Keratinocyte (primary cell): ENCODE data around the gene TNFAIP8L3. TPM values are rescaled to one million over a fixed set of nuclear protein-coding genes. Genes with fewer than 3 reads are reported as not detected.

Experiments used
- DNase-seq: peaks from one replicate; pipeline ENCODE4 v3.0.0-alpha.2; 2011; ENCODE audit warnings: low read depth, missing footprints, low spot score
- FAIRE-seq: peaks from 2 replicates; lab custom pipeline; 2011; peaks lifted over from hg19 to GRCh38; lab: Jason Lieb, UNC
- H2AFZ ChIP-seq: 2 replicates; pipeline ENCODE4 v1.6.0; 2012; ENCODE audit warnings: low read length, control low read depth, inconsistent platforms; ENCODE audit not compliant: control insufficient read depth
- H3K27ac ChIP-seq: 2 replicates; pipeline ENCODE4 v1.5.1; 2011; ENCODE audit warnings: low read length; ENCODE audit not compliant: control insufficient read depth, insufficient read depth
- H3K27me3 ChIP-seq: 3 replicates; pipeline ENCODE4 v1.6.0; 2011; ENCODE audit warnings: low read length; ENCODE audit not compliant: control insufficient read depth, insufficient read depth; ENCODE audit errors: extremely low read depth
- H3K36me3 ChIP-seq, 2 experiments: 2 replicates in 1 of 2; 3 replicates in 1 of 2; pipeline ENCODE4 v1.5.1; 2011; ENCODE audit warnings: low read length in 2 of 2, mild to moderate bottlenecking in 1 of 2; ENCODE audit not compliant: control insufficient read depth in 2 of 2, insufficient read depth in 2 of 2; ENCODE audit errors: extremely low read depth in 1 of 2
- H3K4me1 ChIP-seq: 3 replicates; pipeline ENCODE4 v1.5.1; 2011; ENCODE audit warnings: low read length; ENCODE audit not compliant: control insufficient read depth, insufficient read depth; ENCODE audit errors: extremely low read depth
- H3K4me2 ChIP-seq: 3 replicates; pipeline ENCODE4 v1.6.0; 2011; ENCODE audit warnings: low read depth, low read length; ENCODE audit not compliant: control insufficient read depth, insufficient read depth; ENCODE audit errors: extremely low read depth
- H3K4me3 ChIP-seq, 3 experiments: fragments of 200-600 bp in 1 of 3; sonication (generic) in 1 of 3; 2 replicates in 2 of 3; 3 replicates in 1 of 3; pipeline ENCODE4 v1.5.1; 2011 to 2016; ENCODE audit warnings: low read length in 3 of 3, mild to moderate bottlenecking in 3 of 3, control low read depth in 2 of 3, inconsistent platforms in 1 of 3, low read depth in 1 of 3, mixed read lengths in 1 of 3, mixed run types in 1 of 3, moderate library complexity in 1 of 3; ENCODE audit not compliant: control insufficient read depth in 2 of 3, insufficient read depth in 2 of 3; ENCODE audit errors: extremely low read depth in 1 of 3
- H3K79me2 ChIP-seq: 2 replicates; pipeline ENCODE4 v1.6.0; 2012; ENCODE audit warnings: low read length; ENCODE audit not compliant: control insufficient read depth, insufficient read depth
- H3K9ac ChIP-seq: 3 replicates; pipeline ENCODE4 v1.6.0; 2011; ENCODE audit warnings: low read length; ENCODE audit not compliant: control insufficient read depth, insufficient read depth; ENCODE audit errors: extremely low read depth
- H3K9me1 ChIP-seq: 3 replicates; pipeline ENCODE4 v1.6.0; 2011; ENCODE audit warnings: low read length; ENCODE audit not compliant: control insufficient read depth, insufficient read depth; ENCODE audit errors: extremely low read depth
- H3K9me3 ChIP-seq: 2 replicates; pipeline ENCODE4 v1.5.1; 2012; ENCODE audit warnings: low read depth, low read length; ENCODE audit not compliant: control insufficient read depth
- H4K20me1 ChIP-seq: 3 replicates; pipeline ENCODE4 v1.6.0; 2011; ENCODE audit warnings: low read length; ENCODE audit not compliant: control insufficient read depth, insufficient read depth; ENCODE audit errors: extremely low read depth
- EZH2 ChIP-seq: IDR thresholded peaks from one replicate; pipeline ENCODE4 v1.6.1; 2012; ENCODE audit warnings: inconsistent platforms, mild to moderate bottlenecking, low read length, moderate library complexity
- dilution Hi-C: fragments of 300-500 bp; cut with MboI; formaldehyde crosslinking; loops from one replicate; pipeline ENCODE4 v1.7.0; 2020; ENCODE audit warnings: low sequenced_read_pairs; ENCODE audit not compliant: extremely low pct_ligation_motif_present
- polyA plus RNA-seq, 5 experiments: library from polyadenylated mRNA; depleted of rRNA in 3 of 5; stranded (reverse) in 3 of 5; stranded (forward) in 1 of 5; unstranded in 1 of 5; fragments of >200 nt; gene quantifications; 1 replicate in 1 of 5; 2 replicates in 3 of 5; 3 replicates in 1 of 5; pipeline versions ENCODE4 v1.2.1 to v1.2.3, GENCODE V29; 2011 to 2012; ENCODE audit warnings: missing spikeins in 2 of 5, low read depth in 1 of 5, low replicate concordance in 1 of 5
- TF ChIP-seq, protein P1 (sequence below), 3 experiments: IDR thresholded peaks in 1 of 3; conservative IDR thresholded peaks in 1 of 3; optimal IDR thresholded peaks in 1 of 3; 2 replicates in 2 of 3; 3 replicates in 1 of 3; pipeline versions ENCODE3 to v1.5.1; 2011; ENCODE audit warnings: low read length in 3 of 3, mild to moderate bottlenecking in 3 of 3, moderate library complexity in 2 of 3, control low read depth in 1 of 3, inconsistent platforms in 1 of 3; ENCODE audit not compliant: insufficient read depth in 2 of 3; ENCODE audit errors: extremely low read depth in 1 of 3

TNFAIP8L3 gene
- polyA plus RNA-seq, 1 donor (not counting 4 experiments of a cell fraction or from before 2014, with no cell fraction given) = 0.51 TPM

DNA sequence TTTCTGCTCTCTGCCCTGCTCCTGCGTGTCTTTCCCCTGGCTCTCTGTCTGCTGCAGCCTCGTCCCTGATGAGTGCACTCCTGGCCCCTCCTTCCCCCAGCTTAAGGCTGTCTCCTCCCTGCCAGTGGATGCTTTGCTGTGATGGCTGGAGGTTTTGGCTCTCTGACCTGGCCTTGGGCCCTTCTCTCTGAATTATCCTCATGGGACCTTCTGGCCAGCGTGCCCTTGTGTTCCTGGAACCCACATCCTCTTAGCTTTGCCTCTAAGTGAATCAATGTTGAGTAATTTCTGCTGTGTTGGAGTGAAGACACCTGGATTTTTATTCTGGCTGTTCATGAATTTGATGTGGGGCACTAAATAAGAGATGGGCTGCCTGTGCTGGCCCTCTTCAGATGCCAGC is 9.8 kb upstream of the TNFAIP8L3 start:
- no peaks in the 10 kb centered on the region for H4K20me1 ChIP-seq
- TF ChIP-seq EZH2 = no peak
- TF ChIP-seq, protein P1, sequence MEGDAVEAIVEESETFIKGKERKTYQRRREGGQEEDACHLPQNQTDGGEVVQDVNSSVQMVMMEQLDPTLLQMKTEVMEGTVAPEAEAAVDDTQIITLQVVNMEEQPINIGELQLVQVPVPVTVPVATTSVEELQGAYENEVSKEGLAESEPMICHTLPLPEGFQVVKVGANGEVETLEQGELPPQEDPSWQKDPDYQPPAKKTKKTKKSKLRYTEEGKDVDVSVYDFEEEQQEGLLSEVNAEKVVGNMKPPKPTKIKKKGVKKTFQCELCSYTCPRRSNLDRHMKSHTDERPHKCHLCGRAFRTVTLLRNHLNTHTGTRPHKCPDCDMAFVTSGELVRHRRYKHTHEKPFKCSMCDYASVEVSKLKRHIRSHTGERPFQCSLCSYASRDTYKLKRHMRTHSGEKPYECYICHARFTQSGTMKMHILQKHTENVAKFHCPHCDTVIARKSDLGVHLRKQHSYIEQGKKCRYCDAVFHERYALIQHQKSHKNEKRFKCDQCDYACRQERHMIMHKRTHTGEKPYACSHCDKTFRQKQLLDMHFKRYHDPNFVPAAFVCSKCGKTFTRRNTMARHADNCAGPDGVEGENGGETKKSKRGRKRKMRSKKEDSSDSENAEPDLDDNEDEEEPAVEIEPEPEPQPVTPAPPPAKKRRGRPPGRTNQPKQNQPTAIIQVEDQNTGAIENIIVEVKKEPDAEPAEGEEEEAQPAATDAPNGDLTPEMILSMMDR (optimal IDR thresholded peaks at IDR 0.05 in 1 of 3, IDR thresholded peaks at IDR 0.05 in 1 of 3, conservative IDR thresholded peaks at IDR 0.05 in 1 of 3; ENCODE audit: extremely low read depth in 1 of 3, insufficient read depth in 2 of 3, low read length in 3 of 3) = no peak
- H3K9me1 ChIP-seq = no peaks in the 10 kb centered on the region
- dilution Hi-C loops = no loop called here
- H3K9ac ChIP-seq = no peak overlapping the region
- DNase-seq = no peak
- no peak for FAIRE-seq
- no peaks in the 10 kb centered on the region for H3K9me3 ChIP-seq
- no peak overlapping the region for H3K27ac ChIP-seq
- H3K4me1 ChIP-seq = peaks cover 2% of the 10 kb centered on the region
- H3K4me2 ChIP-seq = no peak overlapping the region
- no peaks in the 10 kb centered on the region for H3K36me3 ChIP-seq
- no peak overlapping the region for H2AFZ ChIP-seq
- H3K27me3 ChIP-seq = peaks cover 6% of the 10 kb centered on the region
- H3K4me3 ChIP-seq = no peak overlapping the region
- H3K79me2 ChIP-seq = no peaks in the 10 kb centered on the region

DNA sequence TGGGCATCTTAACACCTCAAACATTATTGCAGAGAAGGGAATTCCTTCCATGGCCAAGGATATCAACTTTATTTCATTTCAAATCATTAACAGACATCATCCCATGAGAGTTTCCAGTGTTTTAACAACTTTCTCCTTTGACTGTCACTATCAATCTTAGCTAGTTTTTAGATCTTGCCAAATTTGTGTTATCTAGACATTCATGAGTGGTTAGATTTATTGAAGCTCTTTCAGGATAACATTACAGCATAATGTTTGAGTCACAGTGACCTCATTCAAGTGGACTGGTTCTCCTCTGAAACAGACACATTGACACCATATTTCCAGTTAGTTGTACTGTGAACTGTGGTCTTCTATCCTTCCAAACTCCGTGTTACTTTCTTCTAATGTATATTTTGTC is 8.6 kb upstream of the TNFAIP8L3 start:
- H3K27ac ChIP-seq = no peak overlapping the region
- H4K20me1 ChIP-seq = no peaks in the 10 kb centered on the region
- H3K4me3 ChIP-seq = no peak overlapping the region
- H3K9ac ChIP-seq = no peak overlapping the region
- dilution Hi-C loops = no loop called here
- no peaks in the 10 kb centered on the region for H3K36me3 ChIP-seq
- no peaks in the 10 kb centered on the region for H3K79me2 ChIP-seq
- H3K9me3 ChIP-seq = no peaks in the 10 kb centered on the region
- no peak overlapping the region for H2AFZ ChIP-seq
- DNase-seq (no peak), FAIRE-seq (no peak)
- H3K4me2 ChIP-seq = no peak overlapping the region
- H3K9me1 ChIP-seq = no peaks in the 10 kb centered on the region
- no peak for TF ChIP-seq EZH2
- TF ChIP-seq, protein P1 (optimal IDR thresholded peaks at IDR 0.05 in 1 of 3, IDR thresholded peaks at IDR 0.05 in 1 of 3, conservative IDR thresholded peaks at IDR 0.05 in 1 of 3; ENCODE audit: extremely low read depth in 1 of 3, insufficient read depth in 2 of 3, low read length in 3 of 3) = no peak
- peaks cover under 1% of the 10 kb centered on the region for H3K4me1 ChIP-seq
- H3K27me3 ChIP-seq = peaks cover 8% of the 10 kb centered on the region
